ENCODE data around the gene SRRM4.
A peak's percentile ranks its signal among the peaks of the same experiment; 100 is the strongest.
"Not testable (repeated sequence)": the region's sequence is repeated elsewhere in the genome, so short reads cannot be mapped to it uniquely, and the experiment has no call there.

Gene SRRM4

DNA sequence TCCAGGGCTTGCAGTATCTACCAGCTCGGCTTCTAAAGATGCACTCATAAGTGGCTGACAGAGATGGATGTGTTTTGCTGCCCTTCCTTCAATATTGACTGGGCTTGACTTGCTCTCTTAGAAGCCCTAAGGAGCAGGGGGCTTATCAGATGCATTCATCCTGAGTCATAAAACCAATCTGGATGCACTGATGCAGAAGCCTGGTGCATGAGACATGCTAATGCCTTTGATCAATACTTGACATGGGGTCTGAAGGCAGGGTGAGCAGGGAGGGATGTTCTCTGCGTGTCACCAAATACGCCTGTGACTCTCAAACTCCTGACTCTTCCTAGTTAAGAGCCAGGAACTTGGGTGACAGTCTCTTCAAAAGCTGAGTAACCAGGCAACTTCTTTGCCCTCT, 119.6 kb downstream of the SRRM4 start:
- no peak overlapping the region for H3K27ac ChIP-seq
- POLR2A ChIA-PET (ENCODE audit: low non-redundant PET): no interaction called here
- no peak for DNase-seq (ENCODE audit: low spot score)
- CTCF ChIA-PET: interaction anchor here (0.5 kb wide), 1 partner anchor 109 kb away, joined by 5 read pairs; no protein-coding TSS in a partner anchor
- TF ChIP-seq, protein P1, sequence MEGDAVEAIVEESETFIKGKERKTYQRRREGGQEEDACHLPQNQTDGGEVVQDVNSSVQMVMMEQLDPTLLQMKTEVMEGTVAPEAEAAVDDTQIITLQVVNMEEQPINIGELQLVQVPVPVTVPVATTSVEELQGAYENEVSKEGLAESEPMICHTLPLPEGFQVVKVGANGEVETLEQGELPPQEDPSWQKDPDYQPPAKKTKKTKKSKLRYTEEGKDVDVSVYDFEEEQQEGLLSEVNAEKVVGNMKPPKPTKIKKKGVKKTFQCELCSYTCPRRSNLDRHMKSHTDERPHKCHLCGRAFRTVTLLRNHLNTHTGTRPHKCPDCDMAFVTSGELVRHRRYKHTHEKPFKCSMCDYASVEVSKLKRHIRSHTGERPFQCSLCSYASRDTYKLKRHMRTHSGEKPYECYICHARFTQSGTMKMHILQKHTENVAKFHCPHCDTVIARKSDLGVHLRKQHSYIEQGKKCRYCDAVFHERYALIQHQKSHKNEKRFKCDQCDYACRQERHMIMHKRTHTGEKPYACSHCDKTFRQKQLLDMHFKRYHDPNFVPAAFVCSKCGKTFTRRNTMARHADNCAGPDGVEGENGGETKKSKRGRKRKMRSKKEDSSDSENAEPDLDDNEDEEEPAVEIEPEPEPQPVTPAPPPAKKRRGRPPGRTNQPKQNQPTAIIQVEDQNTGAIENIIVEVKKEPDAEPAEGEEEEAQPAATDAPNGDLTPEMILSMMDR (conservative IDR thresholded peaks at IDR 0.05; ENCODE audit: low read depth): no peak

DNA sequence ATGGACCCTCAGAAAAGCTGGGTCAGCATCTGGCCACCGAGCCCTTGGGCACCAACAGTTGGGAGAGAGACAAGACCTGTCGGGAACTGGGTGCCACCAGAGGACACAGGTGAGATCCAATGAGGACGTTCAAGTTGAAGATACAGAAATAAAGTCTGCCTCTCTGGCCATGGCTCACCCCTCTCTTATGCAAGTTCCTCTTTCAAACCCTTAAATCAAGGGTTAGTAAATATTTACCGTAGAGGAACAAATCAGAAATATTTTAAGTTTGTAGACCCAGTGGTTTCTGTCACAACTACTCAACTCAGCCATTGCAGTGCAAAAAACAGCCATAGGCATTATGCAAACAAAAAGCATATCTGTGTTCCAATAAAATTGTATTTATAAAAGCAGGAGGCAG, 120.9 kb downstream of the SRRM4 start:
- ChIA-PET POLR2A (ENCODE audit: low non-redundant PET) (no interaction called here), CTCF (no interaction called here)
- no peak for DNase-seq (ENCODE audit: low spot score)
- no peak overlapping the region for H3K27ac ChIP-seq
- TF ChIP-seq, protein P1 (conservative IDR thresholded peaks at IDR 0.05; ENCODE audit: low read depth): no peak

DNA sequence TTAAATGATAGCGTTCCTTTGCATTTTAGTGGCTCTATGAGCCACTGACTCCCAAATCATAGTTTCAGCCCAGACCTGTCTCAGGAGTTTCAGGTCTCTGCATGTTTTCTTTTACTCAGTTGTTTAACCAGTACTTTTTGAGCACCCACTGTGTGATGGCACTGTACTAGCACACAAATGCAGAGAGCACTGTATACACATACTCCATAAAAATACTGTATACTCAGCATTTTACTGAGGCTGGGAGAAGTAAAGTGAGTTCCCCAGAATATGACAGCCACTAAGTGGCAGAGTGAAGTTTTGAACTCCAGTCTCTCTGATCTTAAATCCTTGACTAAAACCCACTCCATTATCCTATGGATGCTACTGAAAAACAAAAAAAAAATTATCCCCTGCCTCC, 121.4 kb downstream of the SRRM4 start:
- CTCF ChIA-PET: no interaction called here
- H3K27ac ChIP-seq: no peak overlapping the region

DNA sequence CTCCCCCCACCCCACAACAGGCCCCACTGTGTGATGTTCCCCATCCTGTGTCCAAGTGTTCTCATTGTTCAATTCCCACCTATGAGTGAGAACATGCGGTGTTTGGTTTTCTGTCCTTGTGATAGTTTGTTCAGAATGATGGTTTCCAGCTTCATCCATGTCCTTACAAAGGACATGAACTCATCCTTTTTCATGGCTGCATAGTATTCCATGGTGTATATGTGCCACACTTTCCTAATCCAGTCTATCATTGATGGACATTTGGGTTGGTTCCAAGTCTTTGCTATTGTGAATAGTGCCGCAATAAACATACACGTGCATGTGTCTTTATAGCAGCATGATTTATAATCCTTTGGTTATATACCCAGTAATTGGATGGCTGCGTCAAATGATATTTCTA, 123.6 kb downstream of the SRRM4 start:
- CTCF ChIA-PET; DNase-seq (ENCODE audit: low spot score); H3K27ac ChIP-seq; POLR2A ChIA-PET (ENCODE audit: low non-redundant PET): not testable (repeated sequence)

More for the DNA sequence above, 121.4 kb downstream of the SRRM4 start:
- no peak for DNase-seq (ENCODE audit: low spot score)
- TF ChIP-seq, protein P1 (conservative IDR thresholded peaks at IDR 0.05; ENCODE audit: low read depth): no peak
- POLR2A ChIA-PET (ENCODE audit: low non-redundant PET): no interaction called here

DNA sequence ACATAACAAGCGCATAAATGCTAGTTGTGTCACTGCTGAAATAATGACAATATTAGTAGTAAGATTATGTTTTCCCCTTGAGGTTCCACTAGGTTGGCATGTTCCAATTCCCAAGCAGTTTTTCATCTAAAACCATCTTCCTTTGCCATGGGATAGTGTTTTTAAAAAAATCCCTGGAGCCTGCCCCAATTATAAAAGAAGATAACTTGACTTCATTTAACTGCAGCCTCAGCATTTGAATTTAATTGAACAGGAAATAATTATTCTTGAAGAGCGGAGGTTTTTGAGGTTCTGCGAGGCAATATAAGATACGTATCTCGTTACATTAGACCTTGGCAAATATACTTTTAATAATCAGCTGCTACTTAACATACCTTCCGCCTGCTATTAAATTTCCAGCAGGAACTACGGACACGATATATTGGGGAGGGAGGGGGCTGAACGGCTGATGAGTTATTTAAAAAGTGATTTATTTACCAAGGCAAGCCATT, 132.2 kb downstream of the SRRM4 start:
- H3K27ac ChIP-seq: no peak overlapping the region
- ChIA-PET POLR2A (ENCODE audit: low non-redundant PET) (no interaction called here), CTCF (no interaction called here)
- no peak for DNase-seq (ENCODE audit: low spot score)
- TF ChIP-seq, protein P1 (conservative IDR thresholded peaks at IDR 0.05; ENCODE audit: low read depth): no peak

DNA sequence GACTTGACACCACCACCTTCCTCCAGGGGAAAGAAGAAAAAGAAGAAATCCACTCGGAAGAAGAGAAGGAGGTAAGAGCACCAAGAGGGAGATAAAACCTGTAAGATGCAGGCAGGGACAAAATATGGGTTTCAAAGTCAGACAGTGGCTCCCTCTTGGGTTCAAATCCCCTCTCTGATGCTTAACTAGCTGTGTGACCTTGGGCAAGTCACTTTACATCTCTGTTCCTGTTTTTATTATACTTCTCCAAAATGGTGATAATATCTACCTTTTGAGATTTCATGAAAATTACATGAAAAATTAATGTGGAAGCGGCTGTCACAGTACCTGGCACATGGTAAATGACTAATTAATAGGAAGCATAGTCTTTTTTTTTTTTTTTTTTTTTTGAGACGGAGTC, 133.0 kb downstream of the SRRM4 start:
- ChIA-PET CTCF (no interaction called here), POLR2A (ENCODE audit: low non-redundant PET) (no interaction called here)
- no peak overlapping the region for H3K27ac ChIP-seq
- DNase-seq (ENCODE audit: low spot score): no peak
- TF ChIP-seq, protein P1 (conservative IDR thresholded peaks at IDR 0.05; ENCODE audit: low read depth): no peak

DNA sequence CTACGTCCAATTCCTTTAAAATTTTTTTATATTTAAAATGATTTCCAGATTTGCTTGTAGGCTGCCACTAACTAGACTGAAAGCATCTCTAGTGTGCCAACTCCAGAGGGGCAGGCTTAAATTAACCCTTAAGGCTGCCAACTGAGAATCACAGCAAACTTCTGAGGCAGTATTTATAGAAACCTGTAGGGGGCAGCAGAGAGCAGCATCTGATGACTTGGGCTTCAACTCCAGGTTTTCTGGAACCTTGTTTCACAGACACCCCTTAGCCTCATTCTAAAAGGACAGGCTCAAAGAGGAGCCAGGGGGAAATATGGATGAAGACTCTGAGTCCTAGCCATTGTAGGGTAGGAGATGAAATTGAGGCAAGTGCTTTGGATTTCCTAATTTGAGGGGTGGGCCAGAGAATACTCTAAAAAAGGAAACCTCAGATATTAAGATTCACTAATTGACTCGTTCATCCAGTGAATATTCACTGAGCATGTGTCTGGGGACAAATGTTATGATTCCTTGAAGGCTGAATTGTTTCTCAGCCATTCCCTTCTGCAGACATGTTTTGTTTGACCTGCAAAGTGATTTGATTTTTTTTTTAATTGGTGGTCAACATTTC, 134.1 kb downstream of the SRRM4 start:
- peak; percentile 30 for DNase-seq (ENCODE audit: low spot score)
- ChIA-PET CTCF (no interaction called here), POLR2A (ENCODE audit: low non-redundant PET) (no interaction called here)

More for the DNA sequence above, 134.1 kb downstream of the SRRM4 start:
- TF ChIP-seq, protein P1 (conservative IDR thresholded peaks at IDR 0.05; ENCODE audit: low read depth): peak; percentile 85
- H3K27ac ChIP-seq: no peak overlapping the region
